Measurements from ENCODE around the gene HSPA1A.

- TF ChIP-seq POLR2A (IDR thresholded peaks at IDR 0.05) (no peak), CTCF (IDR thresholded peaks at IDR 0.05) (no peak)
Measured at GRCh38 chr6:31776485-31776988, 38.8 kb upstream of the HSPA1A start.

Data from testis (tissue), 2 donors.